Panc1 (cell line): ENCODE results near the gene MEF2A. TPM values are rescaled to one million over a fixed set of nuclear protein-coding genes. Genes with fewer than 3 reads are reported as not detected.

ENCODE experiments used
- ATAC-seq: fragments of 200-7000 bp; cut with Tn5 transposase; 2 replicates; pipeline ENCODE4 v1.9.1; 2020; ENCODE audit warnings: mild to moderate bottlenecking, moderate library complexity
- BruUV-seq: library from RNA; stranded (reverse); fragments of 400-500 nt; replicated peaks from 2 replicates; lab custom pipeline; 2021; lab: Mats Ljungman, UMichigan
- CTCF ChIA-PET: fragments of 300-600 bp; sonication (Branson Sonifier 250); formaldehyde crosslinking; loops from one replicate; lab custom pipeline; 2022; ENCODE audit warnings: antibody characterized with exemption; lab: Charles Lee
- POLR2A ChIA-PET: fragments of 300-600 bp; sonication (Branson Sonifier 250); formaldehyde crosslinking; loops from one replicate; lab custom pipeline; 2022; ENCODE audit warnings: antibody characterized with exemption; lab: Charles Lee
- DNase-seq: peaks from one replicate; pipeline ENCODE4 v3.0.0-alpha.2; 2010; ENCODE audit warnings: low read depth, low spot score
- H3K27ac ChIP-seq: 2 replicates; pipeline ENCODE4 v1.5.1; 2011; ENCODE audit warnings: mild to moderate bottlenecking, low read length, inconsistent platforms
- H3K27me3 ChIP-seq: fragments of 200-500 bp; sonication (Bioruptor generic); 2 replicates; pipeline ENCODE4 v1.6.0; 2014; ENCODE audit warnings: low read length, inconsistent platforms; ENCODE audit not compliant: control insufficient read depth, insufficient read depth
- H3K36me3 ChIP-seq: fragments of 200-500 bp; sonication (Bioruptor generic); 2 replicates; pipeline ENCODE4 v1.5.1; 2014; ENCODE audit warnings: inconsistent platforms, mild to moderate bottlenecking, low read length, moderate library complexity; ENCODE audit not compliant: control insufficient read depth, insufficient read depth
- H3K4me1 ChIP-seq: 2 replicates; pipeline ENCODE4 v1.5.1; 2011; ENCODE audit warnings: inconsistent platforms, mild to moderate bottlenecking, low read length, moderate library complexity; ENCODE audit not compliant: control insufficient read depth, insufficient read depth
- H3K4me3 ChIP-seq, 2 experiments: 2 replicates each; pipeline ENCODE4 v1.5.1; 2011 to 2012; ENCODE audit warnings: low read depth in 2 of 2, low read length in 2 of 2, mild to moderate bottlenecking in 2 of 2, inconsistent platforms in 1 of 2, moderate library complexity in 1 of 2
- H3K9me3 ChIP-seq: fragments of 200-500 bp; sonication (Bioruptor generic); 2 replicates; pipeline ENCODE4 v1.5.1; 2014; ENCODE audit warnings: low read depth, mild to moderate bottlenecking, inconsistent platforms, low read length, moderate library complexity; ENCODE audit not compliant: control insufficient read depth, insufficient read depth
- CTCF ChIP-seq: fragments of 450-650 bp; IDR thresholded peaks from 2 replicates; pipeline ENCODE4 v1.5.1; 2017; ENCODE audit warnings: mild to moderate bottlenecking
- POLR2AphosphoS5 ChIP-seq: IDR thresholded peaks from 2 replicates; pipeline ENCODE4 v1.6.1; 2012; ENCODE audit warnings: mild to moderate bottlenecking, low read depth, low read length, moderate library complexity
- SIN3A ChIP-seq: IDR thresholded peaks from 2 replicates; pipeline ENCODE4 v1.6.1; 2012; ENCODE audit warnings: low read depth, mild to moderate bottlenecking, low read length, moderate library complexity, borderline replicate concordance; ENCODE audit not compliant: insufficient read depth
- TCF7L2 ChIP-seq: IDR thresholded peaks from 2 replicates; pipeline ENCODE4 v1.6.1; 2011; ENCODE audit warnings: mild to moderate bottlenecking, low read depth, low read length, inconsistent platforms
- in situ Hi-C: cut with HindIII; loops from 2 replicates; pipeline ENCODE4 v1.10.0; 2016; ENCODE audit warnings: low sequenced_read_pairs, low pct_unique_long_range_greater_than_20kb
- intact Hi-C: fragments of 100-400 bp; cut with micrococcal nuclease; formaldehyde crosslinking; loops from one replicate; pipeline ENCODE4 v1.10.0; 2022; ENCODE audit not compliant: unreplicated experiment
- total RNA-seq: library from RNA; stranded (reverse); gene quantifications from one replicate; pipeline ENCODE4 v1.2.1, GENCODE V29; 2021; ENCODE audit not compliant: unreplicated experiment
- TF ChIP-seq, protein P1 (sequence below), 2 experiments: IDR thresholded peaks; 2 replicates each; pipeline ENCODE4 v1.6.1; 2011 to 2012; ENCODE audit warnings: low read depth in 2 of 2, control low read depth in 1 of 2, low read length in 1 of 2, mild to moderate bottlenecking in 1 of 2, moderate library complexity in 1 of 2; ENCODE audit not compliant: insufficient read depth in 1 of 2

The MEF2A gene
- total RNA-seq, 1 experiment from 2014 or later = 31.1 TPM

DNA sequence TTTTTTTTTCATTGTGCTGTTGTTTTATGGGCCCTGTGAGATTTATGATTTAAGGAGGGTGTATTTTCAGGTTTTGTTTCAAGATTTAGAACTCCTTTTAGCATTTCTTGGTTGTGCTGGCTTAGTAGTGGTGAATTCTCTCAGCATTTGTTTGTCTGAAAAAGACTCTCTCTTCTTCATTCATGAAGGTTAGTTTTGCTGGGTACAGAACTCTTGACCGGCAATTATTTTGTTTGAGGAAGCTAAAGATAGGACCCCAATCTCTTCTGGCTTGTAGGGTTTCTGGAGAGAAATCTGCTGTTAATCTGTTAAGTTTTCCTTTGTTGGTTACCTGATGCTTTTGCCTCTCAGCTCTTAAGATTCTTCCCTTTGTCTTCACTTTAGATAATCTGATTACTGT, 120.5 kb downstream of the MEF2A start:
- Histone ChIP-seq H3K36me3 (no peaks in the 10 kb centered on the region), H3K27me3 (no peaks in the 10 kb centered on the region), H3K9me3 (no peaks in the 10 kb centered on the region), H3K27ac (no peak overlapping the region), H3K4me3 (no peak overlapping the region), H3K4me1 (no peaks in the 10 kb centered on the region)
- ChIA-PET CTCF (no interaction called here), POLR2A (no interaction called here)
- no peak for TF ChIP-seq TCF7L2
- TF ChIP-seq CTCF = no peak
- TF ChIP-seq, protein P1, sequence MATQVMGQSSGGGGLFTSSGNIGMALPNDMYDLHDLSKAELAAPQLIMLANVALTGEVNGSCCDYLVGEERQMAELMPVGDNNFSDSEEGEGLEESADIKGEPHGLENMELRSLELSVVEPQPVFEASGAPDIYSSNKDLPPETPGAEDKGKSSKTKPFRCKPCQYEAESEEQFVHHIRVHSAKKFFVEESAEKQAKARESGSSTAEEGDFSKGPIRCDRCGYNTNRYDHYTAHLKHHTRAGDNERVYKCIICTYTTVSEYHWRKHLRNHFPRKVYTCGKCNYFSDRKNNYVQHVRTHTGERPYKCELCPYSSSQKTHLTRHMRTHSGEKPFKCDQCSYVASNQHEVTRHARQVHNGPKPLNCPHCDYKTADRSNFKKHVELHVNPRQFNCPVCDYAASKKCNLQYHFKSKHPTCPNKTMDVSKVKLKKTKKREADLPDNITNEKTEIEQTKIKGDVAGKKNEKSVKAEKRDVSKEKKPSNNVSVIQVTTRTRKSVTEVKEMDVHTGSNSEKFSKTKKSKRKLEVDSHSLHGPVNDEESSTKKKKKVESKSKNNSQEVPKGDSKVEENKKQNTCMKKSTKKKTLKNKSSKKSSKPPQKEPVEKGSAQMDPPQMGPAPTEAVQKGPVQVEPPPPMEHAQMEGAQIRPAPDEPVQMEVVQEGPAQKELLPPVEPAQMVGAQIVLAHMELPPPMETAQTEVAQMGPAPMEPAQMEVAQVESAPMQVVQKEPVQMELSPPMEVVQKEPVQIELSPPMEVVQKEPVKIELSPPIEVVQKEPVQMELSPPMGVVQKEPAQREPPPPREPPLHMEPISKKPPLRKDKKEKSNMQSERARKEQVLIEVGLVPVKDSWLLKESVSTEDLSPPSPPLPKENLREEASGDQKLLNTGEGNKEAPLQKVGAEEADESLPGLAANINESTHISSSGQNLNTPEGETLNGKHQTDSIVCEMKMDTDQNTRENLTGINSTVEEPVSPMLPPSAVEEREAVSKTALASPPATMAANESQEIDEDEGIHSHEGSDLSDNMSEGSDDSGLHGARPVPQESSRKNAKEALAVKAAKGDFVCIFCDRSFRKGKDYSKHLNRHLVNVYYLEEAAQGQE (IDR thresholded peaks at IDR 0.05; ENCODE audit: insufficient read depth in 1 of 2, low read depth in 2 of 2, low read length in 1 of 2) = no peak
- no peak for TF ChIP-seq POLR2AphosphoS5
- no peak for TF ChIP-seq SIN3A
- no TSS peak for BruUV-seq
- no peak for DNase-seq
- intact Hi-C loops = no loop called here
- in situ Hi-C loops = no loop called here
- no peak for ATAC-seq

DNA sequence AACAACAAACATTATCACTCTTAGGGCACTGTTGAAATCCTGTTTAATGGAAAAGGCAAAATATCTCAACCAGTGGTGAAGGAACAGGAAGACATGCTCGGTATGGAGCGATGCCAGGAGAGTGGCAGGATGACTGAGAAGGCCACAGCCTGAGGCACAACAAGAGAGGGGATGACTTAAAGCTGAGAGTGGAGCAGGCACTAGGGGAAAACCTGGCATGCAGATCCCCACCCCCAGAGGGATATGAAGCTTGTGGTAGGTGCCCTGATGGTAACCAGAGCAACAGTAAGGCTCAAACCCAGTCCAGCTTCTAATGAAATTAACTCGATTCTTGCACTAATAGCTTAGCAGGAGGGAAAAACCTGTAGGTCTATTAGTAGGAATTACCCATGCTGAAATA, 127.0 kb downstream of the MEF2A start:
- Histone ChIP-seq H3K9me3 (no peaks in the 10 kb centered on the region), H3K36me3 (0 out of 2 replicates have a peak, but pooled peaks cover 3% of the 10 kb centered on the region), H3K27me3 (no peaks in the 10 kb centered on the region), H3K27ac (no peak overlapping the region), H3K4me3 (no peak overlapping the region), H3K4me1 (no peaks in the 10 kb centered on the region)
- no peak for ATAC-seq
- ChIA-PET CTCF (interaction anchor here (1.1 kb wide), 1 partner anchor 12 kb away, joined by 5 read pairs; no protein-coding TSS in a partner anchor), POLR2A (no interaction called here)
- intact Hi-C loops = no loop called here
- no TSS peak for BruUV-seq
- in situ Hi-C loops = no loop called here
- DNase-seq = no peak
- TF ChIP-seq, protein P1 (IDR thresholded peaks at IDR 0.05; ENCODE audit: insufficient read depth in 1 of 2, low read depth in 2 of 2, low read length in 1 of 2) = no peak
- no peak for TF ChIP-seq CTCF
- TF ChIP-seq SIN3A = no peak
